Cortex of kidney (tissue), 1 donor: ENCODE results near the gene DNAH8.

Experiments
- DNase-seq: peaks from one replicate; lab custom pipeline; 2025; lab: John Stamatoyannopoulos, UW

The DNAH8 gene, protein sequence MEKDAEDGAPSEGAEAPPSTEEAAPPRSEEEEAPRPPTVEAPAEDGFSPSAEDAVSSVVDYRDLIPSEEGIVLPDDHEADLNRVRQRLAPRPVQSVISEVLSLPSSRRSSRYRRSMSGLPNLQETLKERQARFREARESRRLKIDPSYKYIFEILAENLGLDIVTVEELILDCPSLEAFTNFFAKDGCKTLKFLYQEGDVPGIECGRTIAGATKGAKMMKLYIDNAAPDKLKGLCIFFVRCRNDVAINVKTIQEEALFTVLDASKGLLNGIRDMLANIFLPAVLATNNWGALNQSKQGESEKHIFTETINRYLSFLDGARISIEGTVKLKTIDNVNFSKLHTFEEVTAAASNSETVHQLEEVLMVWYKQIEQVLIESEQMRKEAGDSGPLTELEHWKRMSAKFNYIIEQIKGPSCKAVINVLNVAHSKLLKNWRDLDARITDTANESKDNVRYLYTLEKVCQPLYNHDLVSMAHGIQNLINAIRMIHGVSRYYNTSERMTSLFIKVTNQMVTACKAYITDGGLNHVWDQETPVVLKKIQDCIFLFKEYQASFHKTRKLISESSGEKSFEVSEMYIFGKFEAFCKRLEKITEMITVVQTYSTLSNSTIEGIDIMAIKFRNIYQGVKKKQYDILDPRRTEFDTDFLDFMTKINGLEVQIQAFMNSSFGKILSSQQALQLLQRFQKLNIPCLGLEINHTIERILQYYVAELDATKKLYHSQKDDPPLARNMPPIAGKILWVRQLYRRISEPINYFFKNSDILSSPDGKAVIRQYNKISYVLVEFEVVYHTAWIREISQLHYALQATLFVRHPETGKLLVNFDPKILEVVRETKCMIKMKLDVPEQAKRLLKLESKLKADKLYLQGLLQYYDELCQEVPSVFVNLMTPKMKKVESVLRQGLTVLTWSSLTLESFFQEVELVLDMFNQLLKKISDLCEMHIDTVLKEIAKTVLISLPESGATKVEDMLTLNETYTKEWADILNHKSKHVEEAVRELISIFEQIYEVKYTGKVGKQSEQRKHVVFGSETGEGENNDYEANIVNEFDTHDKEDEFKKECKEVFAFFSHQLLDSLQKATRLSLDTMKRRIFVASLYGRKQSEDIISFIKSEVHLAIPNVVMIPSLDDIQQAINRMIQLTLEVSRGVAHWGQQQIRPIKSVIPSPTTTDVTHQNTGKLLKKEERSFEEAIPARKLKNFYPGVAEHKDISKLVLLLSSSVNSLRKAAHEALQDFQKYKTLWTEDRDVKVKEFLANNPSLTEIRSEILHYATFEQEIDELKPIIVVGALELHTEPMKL (N-terminal part only)

DNA sequence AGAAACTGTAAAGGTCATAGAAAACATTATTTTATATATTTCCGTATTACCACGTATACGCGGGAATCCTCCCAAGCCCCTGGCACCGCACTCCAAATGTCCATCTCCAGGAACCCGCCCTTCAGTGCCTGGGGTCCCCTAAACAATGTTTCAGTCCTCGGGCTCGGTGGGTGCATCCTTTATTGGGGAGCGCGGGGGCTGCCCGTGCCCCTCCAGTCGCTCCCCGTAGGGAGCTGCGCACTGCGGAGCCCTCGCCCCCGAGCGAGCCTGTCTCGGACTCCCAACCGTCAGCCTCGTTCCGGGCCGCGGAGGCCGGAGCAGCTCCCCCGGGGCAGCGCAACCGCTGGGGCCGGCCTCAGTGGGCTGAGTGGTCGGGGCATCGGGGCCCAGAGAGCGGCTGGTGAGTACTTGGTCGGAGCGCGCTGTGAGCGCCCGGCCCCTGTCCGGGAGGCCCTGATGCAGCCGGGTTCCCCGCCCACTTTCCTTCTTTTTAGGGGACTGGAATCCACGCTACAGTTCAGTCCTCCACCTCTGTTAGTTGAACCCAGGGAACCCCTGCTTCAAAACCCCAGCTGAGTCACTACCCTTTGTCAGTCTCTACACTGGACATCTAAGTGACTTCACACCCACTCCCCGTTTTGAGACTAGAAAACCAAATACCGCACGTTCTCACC lies at the start of gene DNAH8:
Gene DNAH8 (plus strand): TSS at position 296 of the 674 bp plus-strand sequence. CDS start 7,499 bp downstream, outside the sequence.
- DNase-seq, result no peak

DNA sequence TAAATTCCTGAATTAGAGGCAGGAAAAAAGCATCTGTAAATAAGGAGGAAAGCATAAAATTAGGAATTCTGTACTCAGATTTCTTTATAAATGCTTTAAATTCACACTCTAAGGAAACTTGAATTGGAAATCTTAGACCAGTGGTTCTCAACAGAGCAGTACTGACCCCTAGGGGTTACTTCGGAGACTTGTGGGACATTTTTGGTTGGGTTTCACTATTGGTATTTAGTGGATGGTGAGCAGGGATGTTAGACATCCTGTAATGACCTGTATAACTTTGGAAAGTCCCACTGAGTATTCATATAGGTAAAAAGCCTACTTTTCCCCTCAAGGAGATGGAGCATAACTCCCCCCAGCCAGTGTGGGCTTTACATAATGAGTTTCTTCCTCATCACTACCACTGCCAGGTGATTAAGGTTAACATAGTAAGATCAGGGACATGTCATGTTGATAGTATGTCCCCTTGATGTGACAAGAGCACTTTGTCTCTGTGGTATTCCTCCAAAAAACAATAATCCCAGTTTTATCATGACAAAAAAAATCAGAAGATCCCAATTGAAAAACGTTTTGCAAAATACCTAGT lies 43.1 kb upstream of the DNAH8 start:
- DNase-seq, result no peak

DNA sequence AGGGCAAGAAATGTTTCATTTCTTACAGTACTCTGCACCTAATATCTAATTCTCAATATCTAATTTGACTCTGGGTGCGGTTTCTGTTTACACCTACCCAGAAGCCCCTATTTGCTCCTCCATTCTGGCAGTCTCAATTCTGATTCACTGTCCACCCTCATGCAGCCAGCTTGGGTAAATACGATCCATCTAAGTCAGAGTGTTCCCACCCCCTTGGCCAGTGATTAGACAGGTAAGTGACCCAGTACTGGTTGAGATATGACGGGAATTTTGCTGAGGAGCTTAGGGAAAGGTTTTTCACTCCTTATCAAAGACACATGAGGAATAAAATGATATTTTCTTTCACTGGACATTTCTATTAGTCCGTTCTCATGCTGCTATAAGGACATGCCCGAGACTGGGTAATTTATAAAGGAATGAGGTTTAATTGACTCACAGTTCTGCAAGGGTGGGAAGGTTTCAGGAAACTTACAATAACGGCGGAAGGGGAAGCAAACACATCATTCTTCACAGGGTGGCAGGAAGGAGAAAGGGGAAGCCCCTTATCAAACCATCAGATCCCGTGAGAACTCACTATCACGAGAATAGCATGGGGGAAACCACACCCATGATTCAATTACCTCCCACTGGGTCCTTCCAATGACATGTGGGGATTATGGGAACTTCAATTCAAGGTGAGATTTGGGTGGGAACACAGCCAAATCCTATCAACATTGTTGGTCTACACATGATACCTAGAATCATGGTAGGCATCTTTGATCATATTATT lies 41.5 kb upstream of the DNAH8 start:
- no peak for DNase-seq

DNA sequence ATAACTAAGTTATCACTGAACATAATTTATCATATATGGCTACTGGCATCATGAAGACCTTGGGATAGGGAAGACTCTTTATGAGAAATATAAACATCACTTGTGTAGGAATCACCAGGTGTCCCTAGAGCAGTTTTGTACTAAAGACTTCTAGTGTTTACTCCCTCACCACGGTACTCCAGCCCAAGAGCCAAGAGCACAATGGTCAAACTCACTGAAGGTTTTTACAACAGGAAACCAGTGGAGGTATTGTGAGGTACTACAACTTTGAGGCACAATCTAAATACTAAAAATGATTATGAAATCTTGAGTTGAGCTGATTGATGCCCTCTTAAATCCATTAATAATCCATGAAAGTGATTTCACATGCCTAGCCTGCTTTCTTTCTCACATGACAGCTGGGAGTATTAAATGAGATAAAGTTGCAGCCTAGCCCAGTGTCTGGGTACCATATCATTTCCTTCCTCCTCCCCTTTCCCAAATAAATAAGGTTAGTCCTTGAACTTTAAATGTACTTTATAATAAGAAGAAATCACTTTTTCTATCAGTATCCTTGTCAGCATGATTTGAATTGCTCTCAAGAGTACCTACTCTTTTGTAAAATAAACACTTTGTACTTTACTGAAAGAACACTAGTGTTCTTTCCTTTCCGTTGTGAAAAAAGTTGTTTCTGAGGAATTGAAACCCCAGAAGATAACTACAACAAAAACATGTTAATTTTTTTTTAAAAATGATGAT lies 38.7 kb upstream of the DNAH8 start:
- DNase-seq, result no peak

DNA sequence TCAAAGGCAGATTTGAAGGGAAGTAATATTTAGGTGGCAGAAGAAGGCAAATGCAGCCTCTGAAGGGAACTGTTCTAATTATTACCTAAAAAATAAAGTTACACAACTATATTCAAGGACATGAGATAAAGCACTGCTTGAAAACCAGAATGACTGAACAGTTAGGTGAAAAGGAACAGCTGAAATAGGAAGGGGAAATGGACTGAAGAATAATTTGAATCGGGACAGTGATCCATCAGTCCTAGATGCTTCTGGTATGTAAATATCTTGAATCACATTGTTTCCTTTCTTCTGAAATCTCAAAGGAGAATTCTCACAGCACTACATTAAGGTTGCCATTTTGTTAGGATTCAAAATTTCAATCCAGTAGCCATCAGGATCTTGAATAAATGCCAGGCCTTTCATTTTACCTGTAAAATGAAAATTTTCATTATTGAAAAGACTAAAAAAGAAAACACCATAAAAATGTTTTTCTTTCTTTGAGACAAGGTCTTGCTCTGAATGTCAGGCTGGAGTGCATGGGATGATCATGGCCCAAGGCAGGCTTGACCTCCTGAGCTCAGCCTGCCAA lies 38.1 kb upstream of the DNAH8 start:
- no peak for DNase-seq

DNA sequence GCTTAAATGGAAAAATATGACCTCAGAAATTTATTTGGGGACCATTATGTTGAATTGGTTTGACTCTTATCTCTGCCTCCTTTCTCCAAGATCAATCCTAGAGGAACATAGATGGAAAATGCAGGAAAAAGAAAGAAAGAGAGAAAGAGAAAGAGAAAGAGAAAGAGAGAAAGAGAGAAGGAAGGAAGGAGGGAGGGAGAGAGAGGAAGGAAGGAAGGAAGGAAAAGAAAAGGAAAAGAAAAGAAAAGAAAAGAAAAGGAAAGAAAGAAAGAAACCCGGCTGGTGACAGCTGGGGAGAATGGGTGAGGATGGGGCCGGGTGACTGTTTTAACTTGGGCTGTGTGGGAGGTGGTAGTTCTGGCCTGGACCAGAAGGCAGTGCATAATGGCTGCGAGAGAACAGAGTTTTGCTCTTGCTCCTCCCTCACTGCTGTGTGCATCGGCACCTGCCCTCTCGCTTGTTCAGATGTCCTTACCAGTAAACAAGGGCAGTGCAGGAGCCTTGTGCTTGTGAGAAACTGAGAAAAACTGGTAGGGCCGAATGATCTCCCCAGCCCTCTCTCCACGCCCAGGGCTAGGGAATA lies 36.8 kb upstream of the DNAH8 start:
- DNase-seq, result no peak

DNA sequence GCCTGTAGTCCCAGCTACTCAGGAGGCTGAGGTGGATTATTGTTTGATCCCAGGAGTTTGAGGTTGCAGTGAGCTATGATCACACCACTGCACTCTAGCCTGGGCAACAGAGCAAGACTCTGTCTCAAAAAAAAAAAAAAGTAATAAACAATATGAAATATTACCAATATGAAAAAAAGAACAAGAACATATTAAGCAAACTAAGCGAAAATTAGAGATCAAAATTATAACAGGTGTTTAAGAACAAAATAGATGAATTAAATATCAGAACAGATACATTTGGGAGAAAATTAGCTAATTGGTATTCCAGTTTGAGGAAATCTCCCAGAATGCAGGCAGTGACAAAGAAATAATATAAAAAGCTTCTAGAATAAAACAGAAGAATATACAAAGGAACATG lies 35.4 kb upstream of the DNAH8 start:
- DNase-seq, result no peak

DNA sequence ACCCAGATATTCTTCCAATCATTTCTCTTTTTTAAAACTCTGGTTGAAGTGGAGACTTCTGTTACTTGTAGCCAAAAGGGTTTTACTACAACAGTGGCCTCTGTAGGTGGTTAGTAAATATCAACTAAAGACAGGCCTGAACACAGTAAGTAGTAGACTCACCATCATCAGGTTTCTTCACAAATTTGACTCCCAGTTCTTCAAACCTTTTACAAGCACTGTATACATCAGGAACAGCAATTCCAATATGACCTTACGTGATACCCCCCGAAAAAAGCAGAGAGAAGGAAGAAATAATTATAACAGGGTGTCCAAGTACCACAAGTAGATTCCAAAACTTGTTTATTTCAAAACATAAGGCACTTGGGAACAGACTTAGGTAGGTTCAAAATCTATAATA lies 33.3 kb upstream of the DNAH8 start:
- no peak for DNase-seq

DNA sequence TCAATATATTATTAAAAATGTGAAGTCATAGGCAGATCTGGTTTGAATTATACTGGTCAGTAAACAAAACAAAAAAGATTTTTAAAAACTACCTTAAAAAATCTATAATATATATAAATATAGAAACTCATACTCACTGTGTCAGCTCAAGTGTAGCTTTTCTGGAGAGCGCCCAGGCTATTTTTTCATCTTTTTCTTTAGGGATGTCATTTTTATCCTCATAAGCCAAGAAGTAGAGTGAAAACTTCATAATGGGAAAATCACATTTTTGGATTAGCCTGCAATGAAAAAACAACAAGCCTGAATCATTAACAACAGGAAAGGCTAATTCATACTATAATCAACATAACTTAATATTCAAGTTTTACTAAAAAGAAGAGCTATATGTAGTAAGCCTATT lies 30.9 kb upstream of the DNAH8 start:
- no peak for DNase-seq

DNA sequence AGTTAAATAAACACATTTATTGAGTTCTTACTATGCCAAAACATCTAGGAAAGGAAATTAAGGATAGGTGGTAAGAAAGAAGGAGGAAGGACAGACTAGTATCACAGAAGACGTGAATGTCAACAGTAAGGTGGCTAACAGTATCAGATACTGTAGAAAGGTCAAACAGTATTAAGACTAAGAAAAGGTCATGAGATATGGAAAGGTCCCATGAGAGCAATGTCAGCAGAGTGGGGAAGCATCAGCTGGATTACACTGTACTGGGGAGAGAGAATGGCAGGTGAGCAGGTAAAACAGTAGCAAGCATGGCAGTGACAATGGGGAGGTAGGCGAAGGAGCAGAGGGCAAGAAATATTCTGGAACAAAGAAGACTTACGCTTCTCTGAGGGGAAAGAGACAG lies 30.2 kb upstream of the DNAH8 start:
- no peak for DNase-seq

DNA sequence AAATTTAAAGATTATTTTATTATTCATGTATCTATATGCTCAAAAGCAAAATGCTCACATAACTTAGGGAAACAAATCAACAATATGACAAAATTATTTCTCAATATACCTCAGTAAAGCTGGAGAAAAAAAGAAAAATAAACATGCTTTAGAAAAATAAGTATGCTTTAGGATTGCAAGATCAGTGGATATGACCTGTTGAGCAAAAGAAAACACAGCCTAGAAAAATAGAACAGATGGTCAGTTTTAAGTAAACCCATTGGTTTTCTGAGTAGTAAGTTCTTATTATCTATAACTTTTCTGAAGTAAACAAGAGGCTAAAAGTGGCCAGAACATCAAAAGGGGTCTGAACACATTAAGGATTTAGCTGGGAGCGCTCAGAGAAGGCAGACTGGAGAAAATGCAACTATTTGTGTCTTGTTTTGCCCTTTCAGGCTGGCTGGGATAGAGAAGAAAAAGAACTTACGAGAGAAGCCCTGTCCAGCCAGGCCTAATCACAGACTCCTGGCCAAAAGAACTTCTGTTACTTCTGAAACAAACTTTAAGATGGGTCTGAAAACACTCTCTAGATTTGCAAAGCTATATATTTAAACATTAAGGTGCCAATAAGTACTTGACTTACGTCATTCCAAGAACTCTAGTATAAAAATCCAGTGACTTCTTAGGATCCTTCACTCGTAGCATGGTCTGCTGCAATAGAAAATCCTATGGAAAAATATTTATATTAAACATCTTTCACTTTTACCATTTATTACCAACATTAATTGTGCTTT lies 28.7 kb upstream of the DNAH8 start:
- no peak for DNase-seq

DNA sequence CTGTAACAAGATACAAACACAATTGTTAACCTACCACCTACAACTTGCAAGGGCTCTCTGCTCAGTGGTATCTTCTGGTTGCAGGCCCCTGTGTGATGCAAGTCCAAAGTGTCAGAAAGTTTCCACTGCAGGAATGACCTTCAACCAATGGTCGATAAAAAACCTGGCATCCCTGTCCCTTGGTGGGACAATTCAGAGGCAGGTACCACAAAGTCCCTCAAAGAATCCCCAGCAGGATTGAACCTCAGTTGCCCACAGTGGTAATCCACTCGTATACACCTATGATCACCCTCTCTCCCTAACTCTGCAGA lies 28.1 kb upstream of the DNAH8 start:
- no peak for DNase-seq

DNA sequence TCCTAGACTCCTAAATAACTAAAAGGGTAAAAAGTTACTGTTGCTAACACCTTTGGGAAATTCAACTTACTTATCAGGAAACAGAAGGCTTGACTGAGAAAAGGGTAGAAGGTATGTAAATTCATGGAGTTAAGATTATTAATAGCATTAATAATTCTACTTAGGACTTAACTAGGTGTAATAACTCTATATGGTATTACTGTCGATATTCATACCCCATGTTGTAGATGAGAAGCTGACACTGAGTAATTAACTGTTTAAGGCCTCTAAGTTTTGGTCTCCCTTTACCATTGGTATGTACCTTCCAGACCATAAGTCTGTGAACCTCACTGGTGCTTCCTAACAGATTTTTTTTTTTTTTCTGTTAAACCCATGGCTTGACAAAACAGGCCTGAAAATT lies 27.6 kb upstream of the DNAH8 start:
- no peak for DNase-seq

DNA sequence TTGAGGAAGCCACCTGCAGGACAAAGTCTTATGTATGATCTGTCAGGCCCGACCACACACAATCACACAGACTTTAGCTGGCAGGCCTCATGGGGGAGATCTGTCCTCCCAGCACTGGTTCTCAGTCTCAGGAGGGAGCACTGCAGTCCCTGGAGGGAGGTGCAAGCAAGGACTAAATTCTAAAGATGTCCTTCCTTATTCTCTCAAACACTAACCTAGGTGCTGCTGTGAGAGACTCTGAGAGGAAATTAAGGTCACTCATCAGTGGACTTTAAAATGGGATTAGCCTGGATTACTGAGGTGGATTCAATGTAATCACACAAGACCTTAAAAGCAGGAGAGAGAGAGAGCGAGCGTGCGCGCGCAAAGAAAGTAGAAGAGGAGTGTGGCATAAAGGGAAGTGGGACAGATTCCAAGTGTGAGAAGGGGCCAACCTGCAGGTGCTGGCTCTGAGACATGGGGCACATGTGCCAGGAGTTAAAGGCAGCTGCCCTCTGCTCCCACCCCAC lies 26.5 kb upstream of the DNAH8 start:
- DNase-seq, result no peak

DNA sequence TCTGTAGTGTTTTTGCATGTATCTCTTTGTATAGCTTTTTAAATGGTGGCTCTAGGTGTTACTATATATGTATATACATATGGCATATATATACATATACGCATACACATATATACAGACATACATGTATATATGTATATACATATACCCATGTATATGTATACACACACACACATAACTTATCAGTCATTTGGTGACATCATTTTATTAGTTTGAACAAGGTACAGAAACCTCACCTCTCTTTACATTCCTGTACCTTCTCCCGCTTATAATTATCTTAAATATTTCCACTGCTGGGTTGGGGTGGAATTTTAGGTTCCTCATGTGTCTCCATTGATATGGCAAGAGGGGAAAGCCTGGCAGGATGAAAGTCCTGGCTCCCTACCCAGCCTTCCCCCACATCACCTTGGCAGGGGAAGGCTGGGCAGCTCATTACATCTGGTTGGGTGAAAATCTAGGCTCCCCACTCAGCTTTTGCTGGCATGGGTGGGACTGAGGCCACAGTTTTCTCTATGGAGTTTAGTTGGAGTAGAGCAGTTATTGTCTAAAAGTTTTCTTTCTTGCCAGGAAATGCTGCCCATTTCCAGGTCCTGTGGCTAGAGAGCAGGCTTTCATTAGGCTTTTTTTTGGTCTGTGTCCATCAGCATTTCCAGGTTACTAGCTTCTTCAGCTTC lies 19.7 kb upstream of the DNAH8 start:
- DNase-seq, result no peak

DNA sequence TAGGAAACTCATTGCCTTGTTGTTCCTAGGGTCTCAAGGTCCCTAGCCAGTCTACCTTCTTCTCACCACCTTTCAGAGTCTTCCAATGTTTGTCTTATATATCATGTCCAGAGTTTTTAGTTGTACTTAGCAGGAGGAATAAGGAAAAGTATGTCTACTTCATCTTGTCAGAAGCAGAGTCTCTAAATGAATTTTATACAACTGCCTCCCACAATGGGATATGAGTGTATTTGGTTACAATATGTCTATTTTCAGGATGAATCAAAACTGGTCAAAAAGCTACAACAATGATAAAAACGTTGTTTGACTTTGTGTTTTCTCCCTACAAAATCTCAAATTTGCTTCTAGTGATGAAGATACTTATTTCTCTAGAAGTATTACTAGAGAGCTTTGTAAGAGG lies 19.2 kb upstream of the DNAH8 start:
- no peak for DNase-seq

DNA sequence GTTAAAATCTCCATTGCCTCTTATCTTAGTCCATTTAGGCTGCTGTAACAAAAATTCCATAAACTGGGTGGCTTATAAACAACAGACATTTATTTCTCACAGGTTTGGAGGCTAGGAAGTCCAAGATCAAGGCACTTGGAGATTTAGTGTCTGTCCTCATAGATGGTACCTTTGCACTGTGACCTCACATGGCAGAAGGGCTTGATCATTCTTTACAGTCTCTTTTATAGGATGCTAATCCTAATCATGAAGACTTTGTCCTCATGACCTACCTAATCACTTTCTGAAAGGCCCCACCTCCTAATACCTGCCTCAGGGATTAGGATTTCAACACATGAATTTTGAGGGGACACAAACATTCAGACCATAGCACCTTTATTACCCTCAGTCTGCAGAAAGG lies 18.8 kb upstream of the DNAH8 start:
- DNase-seq, result no peak

DNA sequence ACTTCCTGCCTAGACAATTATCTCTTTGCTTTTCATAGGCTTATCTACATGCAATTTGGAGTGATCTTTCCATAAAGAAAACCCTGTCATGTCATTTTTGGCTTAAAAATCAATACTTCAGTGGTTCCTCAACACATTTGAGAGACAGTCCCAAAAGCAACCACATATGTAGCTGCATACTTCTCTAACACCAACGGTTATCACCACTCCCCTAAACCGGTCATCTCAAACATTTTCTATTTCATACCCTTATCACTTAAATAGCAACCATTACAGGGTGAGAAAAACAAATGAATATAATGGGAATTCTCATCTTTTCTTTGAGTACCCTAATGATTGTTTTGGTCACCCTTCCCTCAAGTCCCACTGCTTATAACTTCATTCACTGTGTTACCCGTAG lies 17.3 kb upstream of the DNAH8 start:
- no peak for DNase-seq
